ENCODE measurements around the gene PTBP1.

DNA sequence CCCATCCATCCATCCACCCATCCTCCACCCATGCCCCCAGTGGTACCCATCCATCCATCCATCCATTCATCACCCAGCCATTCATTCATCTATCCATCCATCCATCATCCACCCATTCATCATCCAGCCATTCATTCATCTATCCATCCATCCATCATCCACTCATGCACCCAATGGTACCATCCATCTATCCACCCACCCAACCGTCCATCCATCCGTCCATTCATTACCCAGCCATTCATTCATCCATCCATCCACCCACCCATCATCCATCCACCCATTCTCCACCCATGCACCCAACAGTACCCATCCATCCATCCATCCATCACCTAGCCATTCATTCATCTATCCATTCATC, 19.2 kb downstream of the PTBP1 start:
- TF ChIP-seq CTCF (IDR thresholded peaks at IDR 0.05) (no peak), POLR2A (IDR thresholded peaks at IDR 0.05) (no peak)
